HL-60 (cell line): Measurements from ENCODE around the gene NOTUM.

Source experiments
- GABPA ChIP-seq: IDR thresholded peaks from 2 replicates; pipeline ENCODE4 v1.6.1; 2012; ENCODE audit warnings: low read depth
- TF ChIP-seq, protein P1 (sequence below): IDR thresholded peaks from one replicate; pipeline ENCODE4 v1.5.1; 2011; ENCODE audit warnings: low read length, control low read depth, inconsistent platforms; ENCODE audit not compliant: insufficient read depth
- TF ChIP-seq, protein P2 (sequence below): IDR thresholded peaks from 2 replicates; pipeline ENCODE4 v1.6.1; 2012; ENCODE audit warnings: low read depth; ENCODE audit not compliant: insufficient replicate concordance

DNA sequence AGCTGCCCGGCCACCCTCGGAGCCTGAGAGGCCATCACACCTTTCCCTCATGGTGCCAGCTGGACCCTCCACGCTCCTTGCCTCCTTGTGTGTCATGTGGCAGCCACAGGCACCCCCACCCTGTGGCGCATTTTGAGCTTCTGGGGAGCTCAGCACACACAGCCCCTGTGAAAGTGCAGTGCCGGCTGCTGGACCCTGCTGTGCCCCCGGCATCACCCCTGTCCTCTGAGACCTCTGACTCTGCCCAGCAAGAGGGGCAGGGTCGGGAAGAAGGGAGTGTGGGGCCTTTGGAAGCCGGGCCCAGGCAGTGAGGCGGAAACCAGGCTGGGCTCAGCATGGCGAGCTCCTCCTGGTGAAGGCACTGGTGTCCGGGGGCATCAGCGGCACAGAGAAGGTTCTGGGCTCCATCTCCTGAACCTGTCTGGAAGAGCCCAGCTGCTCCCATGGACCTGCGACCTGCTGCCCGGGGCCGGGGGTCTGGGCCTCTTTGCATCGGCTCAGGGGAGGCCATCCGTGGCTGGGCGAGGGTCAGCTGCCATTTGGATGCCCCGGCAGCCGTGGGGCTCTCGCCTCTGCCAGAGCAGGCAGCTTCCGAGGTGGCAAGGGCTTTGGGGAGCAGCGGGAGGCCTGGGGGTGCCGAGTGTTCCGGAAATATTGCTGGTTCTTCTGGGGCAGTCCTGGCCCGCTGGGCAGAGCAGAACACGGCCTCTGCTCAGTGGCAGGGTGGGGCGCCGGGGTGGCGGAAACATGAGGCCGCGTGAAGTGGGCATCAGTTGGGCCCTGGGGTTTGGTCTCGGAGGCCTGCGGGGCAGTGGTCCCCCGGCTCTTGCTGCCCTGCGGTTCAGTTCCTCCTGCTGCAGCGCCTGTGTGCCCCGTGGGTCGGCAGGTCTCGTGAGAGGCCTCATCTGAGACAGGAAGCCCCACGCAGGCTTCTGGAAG lies 43.8 kb upstream of the NOTUM start:
- TF ChIP-seq, protein P1, sequence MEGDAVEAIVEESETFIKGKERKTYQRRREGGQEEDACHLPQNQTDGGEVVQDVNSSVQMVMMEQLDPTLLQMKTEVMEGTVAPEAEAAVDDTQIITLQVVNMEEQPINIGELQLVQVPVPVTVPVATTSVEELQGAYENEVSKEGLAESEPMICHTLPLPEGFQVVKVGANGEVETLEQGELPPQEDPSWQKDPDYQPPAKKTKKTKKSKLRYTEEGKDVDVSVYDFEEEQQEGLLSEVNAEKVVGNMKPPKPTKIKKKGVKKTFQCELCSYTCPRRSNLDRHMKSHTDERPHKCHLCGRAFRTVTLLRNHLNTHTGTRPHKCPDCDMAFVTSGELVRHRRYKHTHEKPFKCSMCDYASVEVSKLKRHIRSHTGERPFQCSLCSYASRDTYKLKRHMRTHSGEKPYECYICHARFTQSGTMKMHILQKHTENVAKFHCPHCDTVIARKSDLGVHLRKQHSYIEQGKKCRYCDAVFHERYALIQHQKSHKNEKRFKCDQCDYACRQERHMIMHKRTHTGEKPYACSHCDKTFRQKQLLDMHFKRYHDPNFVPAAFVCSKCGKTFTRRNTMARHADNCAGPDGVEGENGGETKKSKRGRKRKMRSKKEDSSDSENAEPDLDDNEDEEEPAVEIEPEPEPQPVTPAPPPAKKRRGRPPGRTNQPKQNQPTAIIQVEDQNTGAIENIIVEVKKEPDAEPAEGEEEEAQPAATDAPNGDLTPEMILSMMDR: no peak
- TF ChIP-seq, protein P2, sequence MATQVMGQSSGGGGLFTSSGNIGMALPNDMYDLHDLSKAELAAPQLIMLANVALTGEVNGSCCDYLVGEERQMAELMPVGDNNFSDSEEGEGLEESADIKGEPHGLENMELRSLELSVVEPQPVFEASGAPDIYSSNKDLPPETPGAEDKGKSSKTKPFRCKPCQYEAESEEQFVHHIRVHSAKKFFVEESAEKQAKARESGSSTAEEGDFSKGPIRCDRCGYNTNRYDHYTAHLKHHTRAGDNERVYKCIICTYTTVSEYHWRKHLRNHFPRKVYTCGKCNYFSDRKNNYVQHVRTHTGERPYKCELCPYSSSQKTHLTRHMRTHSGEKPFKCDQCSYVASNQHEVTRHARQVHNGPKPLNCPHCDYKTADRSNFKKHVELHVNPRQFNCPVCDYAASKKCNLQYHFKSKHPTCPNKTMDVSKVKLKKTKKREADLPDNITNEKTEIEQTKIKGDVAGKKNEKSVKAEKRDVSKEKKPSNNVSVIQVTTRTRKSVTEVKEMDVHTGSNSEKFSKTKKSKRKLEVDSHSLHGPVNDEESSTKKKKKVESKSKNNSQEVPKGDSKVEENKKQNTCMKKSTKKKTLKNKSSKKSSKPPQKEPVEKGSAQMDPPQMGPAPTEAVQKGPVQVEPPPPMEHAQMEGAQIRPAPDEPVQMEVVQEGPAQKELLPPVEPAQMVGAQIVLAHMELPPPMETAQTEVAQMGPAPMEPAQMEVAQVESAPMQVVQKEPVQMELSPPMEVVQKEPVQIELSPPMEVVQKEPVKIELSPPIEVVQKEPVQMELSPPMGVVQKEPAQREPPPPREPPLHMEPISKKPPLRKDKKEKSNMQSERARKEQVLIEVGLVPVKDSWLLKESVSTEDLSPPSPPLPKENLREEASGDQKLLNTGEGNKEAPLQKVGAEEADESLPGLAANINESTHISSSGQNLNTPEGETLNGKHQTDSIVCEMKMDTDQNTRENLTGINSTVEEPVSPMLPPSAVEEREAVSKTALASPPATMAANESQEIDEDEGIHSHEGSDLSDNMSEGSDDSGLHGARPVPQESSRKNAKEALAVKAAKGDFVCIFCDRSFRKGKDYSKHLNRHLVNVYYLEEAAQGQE: no peak
- TF ChIP-seq GABPA: no peak
